NCI-H748 (cell line): ENCODE data around the gene RCBTB1.
"Not testable (repeated sequence)": the region's sequence is repeated elsewhere in the genome, so short reads cannot be mapped to it uniquely, and the experiment has no call there.

Experiments
- DNase-seq: peaks from one replicate; lab custom pipeline; 2025; ENCODE audit not compliant: unreplicated experiment; lab: John Stamatoyannopoulos, UW

The RCBTB1 gene

GRCh38 chr13:49524740-49525501, 60.4 kb downstream of the RCBTB1 start:
- no peak for DNase-seq

GRCh38 chr13:49521224-49521623, 64.1 kb downstream of the RCBTB1 start:
- no peak for DNase-seq

- no peak for DNase-seq
Measured at GRCh38 chr13:49517461-49517860, 67.9 kb downstream of the RCBTB1 start.

- no peak for DNase-seq
Measured at GRCh38 chr13:49516467-49516866, 68.9 kb downstream of the RCBTB1 start.

GRCh38 chr13:49512578-49512977, 72.8 kb downstream of the RCBTB1 start:
- DNase-seq: no peak

- no peak for DNase-seq
Measured at GRCh38 chr13:49503951-49504350, 81.4 kb downstream of the RCBTB1 start.

- DNase-seq: no peak
Measured at GRCh38 chr13:49502954-49503353, 82.4 kb downstream of the RCBTB1 start.

- DNase-seq: no peak
Measured at GRCh38 chr13:49499889-49500660, 85.3 kb downstream of the RCBTB1 start.

- DNase-seq: no peak
Measured at GRCh38 chr13:49498206-49498605, 87.2 kb downstream of the RCBTB1 start.

GRCh38 chr13:49497272-49497671, 88.1 kb downstream of the RCBTB1 start:
- no peak for DNase-seq

- DNase-seq: not testable (repeated sequence)
Measured at GRCh38 chr13:49496837-49497236, 88.5 kb downstream of the RCBTB1 start.

- peak; percentile 75 for DNase-seq
Measured at GRCh38 chr13:49495783-49496762, 89.3 kb downstream of the RCBTB1 start, which contains the start of gene PHF11. TSS of gene PHF11 (plus strand) at chr13:49495953. CDS start at chr13:49496002, 49 bp downstream.

- DNase-seq: no peak
Measured at GRCh38 chr13:49494645-49495044, 90.7 kb downstream of the RCBTB1 start.

GRCh38 chr13:49488563-49488962, 96.8 kb downstream of the RCBTB1 start:
- no peak for DNase-seq
